ENCODE results near the gene FADS6. TPM values are rescaled to one million over a fixed set of nuclear protein-coding genes. Genes with fewer than 3 reads are reported as not detected.

Gene FADS6
- polyA plus RNA-seq, 3 donors, result not detected

DNA sequence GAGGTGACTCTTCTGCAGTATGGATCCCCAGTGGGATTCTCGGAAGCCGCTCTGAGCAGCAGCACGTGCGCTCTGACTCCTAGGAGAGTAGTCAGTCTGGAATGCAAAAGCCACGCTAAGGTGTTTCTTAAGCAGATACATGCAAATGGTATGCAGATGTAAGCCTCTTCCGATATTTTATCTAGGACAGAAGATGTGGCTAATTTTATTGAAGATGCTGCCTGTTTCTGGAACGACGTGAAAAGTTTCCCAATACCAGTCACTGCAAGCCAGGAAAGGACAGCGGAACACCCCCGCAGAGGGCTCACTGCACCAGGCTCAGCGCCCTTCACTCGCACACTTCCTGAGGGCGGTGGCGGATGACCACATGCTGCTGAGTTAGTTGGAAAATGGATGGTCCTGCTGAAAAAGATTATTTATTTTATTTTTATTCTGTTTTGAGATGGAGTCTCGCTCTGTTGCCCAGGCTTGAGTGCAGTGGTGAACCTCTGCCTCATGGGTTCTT lies 10.1 kb downstream of the FADS6 start:
- Mint-ChIP-seq H3K27me3 (ENCODE audit: low read depth in 3 of 3) (peaks cover 3 to 15% (median 14%) of the 10 kb centered on the region in 3 donors), H3K36me3 (no peaks in the 10 kb centered on the region), H3K9me3 (peaks cover 0 to 5% (median 0%) of the 10 kb centered on the region in 7 donors), H3K27ac (peak overlapping the region in 3 of 7 donors; percentile 23 to 60 (median 49)), H3K4me3 (peak overlapping the region; percentile 43 to 80), H3K4me1 (peaks cover 32% of the 10 kb centered on the region)
- Histone ChIP-seq H3K79me2 (ENCODE audit: insufficient read depth, low read length) (no peaks in the 10 kb centered on the region), H4K20me1 (ENCODE audit: insufficient read depth, low read length) (no peaks in the 10 kb centered on the region), H3K4me1 (ENCODE audit: control insufficient read depth in 1 of 2, insufficient read depth in 2 of 2, low read length in 2 of 2) (peaks cover 27 to 28% of the 10 kb centered on the region in 2 donors), H3K4me2 (replicated peaks; ENCODE audit: extremely low read depth, low read length, poor library complexity, severe bottlenecking) (peak overlapping the region; percentile 10), H3K9me3 (replicated peaks in 1 of 2; ENCODE audit: control insufficient read depth in 1 of 2, insufficient read depth in 1 of 2, low read length in 2 of 2) (no peaks in the 10 kb centered on the region), H3K4me3 (replicated peaks in 1 of 3; ENCODE audit: low read depth in 2 of 3, low read length in 3 of 3) (no peak overlapping the region), H3K9ac (ENCODE audit: insufficient read depth, low read length, poor library complexity, severe bottlenecking) (no peak overlapping the region), H3K27ac (ENCODE audit: low read depth in 1 of 2, low read length in 2 of 2) (no peak overlapping the region), H3K36me3 (replicated peaks in 1 of 2; ENCODE audit: control insufficient read depth in 1 of 2, insufficient read depth in 2 of 2, low read length in 2 of 2) (no peaks in the 10 kb centered on the region), H2AFZ (ENCODE audit: insufficient read depth, low read depth, low read length, poor library complexity, severe bottlenecking) (peak overlapping the region; percentile 4), H3K27me3 (ENCODE audit: control insufficient read depth in 2 of 2, insufficient read depth in 2 of 2, low read length in 2 of 2) (no peaks in the 10 kb centered on the region)
- DNase-seq, result peak; percentile 39 to 60 (median 50)
- TF ChIP-seq, protein P1, sequence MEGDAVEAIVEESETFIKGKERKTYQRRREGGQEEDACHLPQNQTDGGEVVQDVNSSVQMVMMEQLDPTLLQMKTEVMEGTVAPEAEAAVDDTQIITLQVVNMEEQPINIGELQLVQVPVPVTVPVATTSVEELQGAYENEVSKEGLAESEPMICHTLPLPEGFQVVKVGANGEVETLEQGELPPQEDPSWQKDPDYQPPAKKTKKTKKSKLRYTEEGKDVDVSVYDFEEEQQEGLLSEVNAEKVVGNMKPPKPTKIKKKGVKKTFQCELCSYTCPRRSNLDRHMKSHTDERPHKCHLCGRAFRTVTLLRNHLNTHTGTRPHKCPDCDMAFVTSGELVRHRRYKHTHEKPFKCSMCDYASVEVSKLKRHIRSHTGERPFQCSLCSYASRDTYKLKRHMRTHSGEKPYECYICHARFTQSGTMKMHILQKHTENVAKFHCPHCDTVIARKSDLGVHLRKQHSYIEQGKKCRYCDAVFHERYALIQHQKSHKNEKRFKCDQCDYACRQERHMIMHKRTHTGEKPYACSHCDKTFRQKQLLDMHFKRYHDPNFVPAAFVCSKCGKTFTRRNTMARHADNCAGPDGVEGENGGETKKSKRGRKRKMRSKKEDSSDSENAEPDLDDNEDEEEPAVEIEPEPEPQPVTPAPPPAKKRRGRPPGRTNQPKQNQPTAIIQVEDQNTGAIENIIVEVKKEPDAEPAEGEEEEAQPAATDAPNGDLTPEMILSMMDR (IDR thresholded peaks at IDR 0.05), result no peak
- intact Hi-C loops (cut with micrococcal nuclease), result no loop called here
- WGBS (ENCODE audit: insufficient coverage), result 36% methylated on average over 11 of the region's 15 CpGs

DNA sequence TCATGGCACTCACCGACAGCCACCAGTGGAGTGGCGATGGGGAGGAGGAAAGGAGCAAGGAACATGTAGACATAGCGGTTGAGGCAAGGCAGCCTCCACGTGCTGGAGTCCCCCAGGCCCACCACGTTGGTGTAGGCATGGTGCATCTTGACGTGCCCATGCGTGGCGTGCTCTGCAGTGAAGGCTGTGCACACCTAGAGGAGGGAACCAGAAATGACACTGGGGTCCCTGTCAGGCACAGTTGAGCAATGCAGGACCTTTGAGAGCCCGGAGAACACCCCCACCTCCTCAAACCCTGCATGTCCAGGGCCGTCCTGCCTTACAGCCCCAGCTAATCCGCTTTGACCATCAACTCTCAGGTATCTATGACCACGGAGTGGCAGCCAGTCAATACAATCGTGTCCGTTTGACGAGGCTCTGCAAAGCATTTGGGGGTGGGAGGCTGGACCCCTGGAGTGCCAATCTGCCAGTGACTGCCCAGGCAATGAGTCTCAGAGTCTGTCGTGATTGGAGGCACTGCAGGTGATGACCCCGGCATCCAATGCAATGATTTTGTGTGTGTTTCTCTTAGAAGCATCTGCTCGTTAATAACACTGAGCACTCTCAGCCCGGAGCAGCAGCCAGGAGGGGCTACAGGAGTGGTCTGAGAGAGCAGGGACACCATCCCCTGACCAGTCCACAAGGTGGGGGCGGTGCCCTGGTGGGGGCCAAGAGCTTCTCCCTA lies 10.8 kb downstream of the FADS6 start:
- Histone ChIP-seq H3K4me1 (ENCODE audit: control insufficient read depth in 1 of 2, insufficient read depth in 2 of 2, low read length in 2 of 2) (peaks cover 27 to 28% of the 10 kb centered on the region in 2 donors), H4K20me1 (ENCODE audit: insufficient read depth, low read length) (no peaks in the 10 kb centered on the region), H3K4me3 (replicated peaks in 1 of 3; ENCODE audit: low read depth in 2 of 3, low read length in 3 of 3) (no peak overlapping the region), H3K27me3 (ENCODE audit: control insufficient read depth in 2 of 2, insufficient read depth in 2 of 2, low read length in 2 of 2) (no peaks in the 10 kb centered on the region), H2AFZ (ENCODE audit: insufficient read depth, low read depth, low read length, poor library complexity, severe bottlenecking) (no peak overlapping the region), H3K9ac (ENCODE audit: insufficient read depth, low read length, poor library complexity, severe bottlenecking) (no peak overlapping the region), H3K36me3 (replicated peaks in 1 of 2; ENCODE audit: control insufficient read depth in 1 of 2, insufficient read depth in 2 of 2, low read length in 2 of 2) (no peaks in the 10 kb centered on the region), H3K9me3 (replicated peaks in 1 of 2; ENCODE audit: control insufficient read depth in 1 of 2, insufficient read depth in 1 of 2, low read length in 2 of 2) (no peaks in the 10 kb centered on the region), H3K79me2 (ENCODE audit: insufficient read depth, low read length) (no peaks in the 10 kb centered on the region), H3K27ac (ENCODE audit: low read depth in 1 of 2, low read length in 2 of 2) (no peak overlapping the region), H3K4me2 (replicated peaks; ENCODE audit: extremely low read depth, low read length, poor library complexity, severe bottlenecking) (peak overlapping the region; percentile 10)
- no peak for DNase-seq
- H3K4me1 Mint-ChIP-seq, result peaks cover 32% of the 10 kb centered on the region
- peaks cover 0 to 5% (median 0%) of the 10 kb centered on the region in 7 donors for H3K9me3 Mint-ChIP-seq
- peaks cover 3 to 16% (median 14%) of the 10 kb centered on the region in 3 donors for H3K27me3 Mint-ChIP-seq (ENCODE audit: low read depth in 3 of 3)
- intact Hi-C loops (cut with micrococcal nuclease), result no loop called here
- TF ChIP-seq, protein P1 (IDR thresholded peaks at IDR 0.05), result no peak
- H3K4me3 Mint-ChIP-seq, result no peak overlapping the region
- no peak overlapping the region for H3K27ac Mint-ChIP-seq
- 78% methylated on average over 17 of the region's 20 CpGs for WGBS (ENCODE audit: insufficient coverage)
- H3K36me3 Mint-ChIP-seq, result no peaks in the 10 kb centered on the region

Data from CD14-positive monocyte (primary cell).